ENCODE results near the gene NOC3L. TPM values are rescaled to one million over a fixed set of nuclear protein-coding genes. Genes with fewer than 3 reads are reported as not detected.

Gene NOC3L
- 30.6 and 38.6 TPM in 2 replicates for total RNA-seq

GRCh38 chr10:94362360-94363250, at the start of gene NOC3L:
NOC3L (minus strand) TSS chr10:94362939; CDS start chr10:94362838, 101 bp downstream.

GRCh38 chr10:94402204-94402842, 39.6 kb upstream of the NOC3L start, which contains the start of gene TBC1D12:
TBC1D12 (plus strand) TSS chr10:94402541; CDS start chr10:94402614, 73 bp downstream.

Other genes starting within 250 kb of the NOC3L start
- gene TBC1D12, start 39.6 kb upstream of the NOC3L start, total RNA-seq, result 11.6 and 12.6 TPM in 2 replicates
- 6.6 and 8.0 TPM in 2 replicates for gene HELLS, start 182.8 kb upstream of the NOC3L start, total RNA-seq